ENCODE measurements around the gene KRT2.

GRCh38 chr12:52662918-52663229, 10.9 kb upstream of the KRT2 start:
- TF ChIP-seq CTCF (IDR thresholded peaks at IDR 0.05) (no peak), POLR2A (IDR thresholded peaks at IDR 0.05) (no peak)
